Naive B cell (primary cell): ENCODE data around the gene MORN1. TPM values are rescaled to one million over a fixed set of nuclear protein-coding genes. Genes with fewer than 3 reads are reported as not detected.
A peak's percentile ranks its signal among the peaks of the same experiment; 100 is the strongest.

ENCODE experiments used
- ATAC-seq, 2 donors: fragments of 150-1000 bp; cut with Tn5 transposase; 2 replicates each; pipeline ENCODE4 v1.10.0; 2021; ENCODE audit warnings: low read depth in 2 of 2, mild to moderate bottlenecking in 2 of 2, moderate library complexity in 2 of 2
- DNase-seq: peaks from one replicate; pipeline ENCODE4 v3.0.0; 2022
- H3K27ac Mint-ChIP-seq, 6 donors: one replicate each; pipeline ENCODE4 v1.8.0; 2020 to 2022; ENCODE audit warnings: mild to moderate bottlenecking in 6 of 6, mixed read lengths in 6 of 6, moderate library complexity in 5 of 6, inconsistent platforms in 2 of 6
- H3K27me3 Mint-ChIP-seq, 3 donors: one replicate each; pipeline ENCODE4 v1.8.0; 2021 to 2022; ENCODE audit warnings: mixed read lengths in 3 of 3, mild to moderate bottlenecking in 1 of 3
- H3K36me3 Mint-ChIP-seq, 2 donors: one replicate each; pipeline ENCODE4 v1.8.0; 2020 to 2022; ENCODE audit warnings: mixed read lengths in 2 of 2, inconsistent platforms in 1 of 2, mild to moderate bottlenecking in 1 of 2
- H3K4me1 Mint-ChIP-seq, 3 donors: one replicate each; pipeline ENCODE4 v1.8.0; 2020 to 2022; ENCODE audit warnings: mixed read lengths in 3 of 3, inconsistent platforms in 1 of 3, mild to moderate bottlenecking in 1 of 3, moderate library complexity in 1 of 3
- H3K4me3 Mint-ChIP-seq, 8 donors: one replicate each; pipeline ENCODE4 v1.8.0; 2020 to 2022; ENCODE audit warnings: mild to moderate bottlenecking in 8 of 8, mixed read lengths in 8 of 8, moderate library complexity in 8 of 8, inconsistent platforms in 2 of 8
- H3K9me3 Mint-ChIP-seq, 7 donors: one replicate each; pipeline ENCODE4 v1.8.0; 2020 to 2022; ENCODE audit warnings: mixed read lengths in 7 of 7, mild to moderate bottlenecking in 5 of 7, inconsistent platforms in 2 of 7, moderate library complexity in 1 of 7
- polyA plus RNA-seq, 6 donors: library from polyadenylated mRNA; unstranded; fragments of 300-500 nt; fragmentation: Illumina TruSeq; gene quantifications; one replicate each; pipeline ENCODE4 v1.2.3, GENCODE V29; 2021; ENCODE audit warnings: low read depth in 6 of 6

The MORN1 gene
- polyA plus RNA-seq, 6 donors from 2014 or later: 0.29 to 7.1 (median 6.1) TPM

DNA sequence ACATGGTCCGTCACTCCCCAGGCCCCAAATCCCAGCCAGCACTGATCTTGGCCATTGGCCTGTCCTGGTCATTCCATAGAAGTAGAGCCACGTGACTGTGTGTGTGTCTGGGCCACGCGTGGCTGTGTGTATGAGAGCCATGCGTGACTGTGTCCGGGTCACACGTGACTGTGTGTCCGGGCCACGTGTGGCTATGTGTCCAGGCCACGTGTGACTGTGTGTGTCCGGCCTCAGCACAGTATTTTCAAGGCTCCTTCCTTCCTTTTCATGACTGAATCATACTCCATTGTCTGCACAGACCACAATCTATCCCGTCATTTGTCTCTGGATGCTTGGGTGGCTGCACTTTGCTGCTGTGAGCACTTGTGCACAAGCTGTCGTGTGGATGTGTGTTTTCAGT is 95.8 kb downstream of the MORN1 start:
- Mint-ChIP-seq H3K27me3 (no peaks in the 10 kb centered on the region), H3K36me3 (no peaks in the 10 kb centered on the region), H3K4me1 (peaks cover 39 to 76% (median 72%) of the 10 kb centered on the region in 3 donors), H3K9me3 (no peaks in the 10 kb centered on the region), H3K4me3 (peak overlapping the region in 1 of 8 donors; percentile 21), H3K27ac (peak overlapping the region in 2 of 6 donors; percentile 64 to 99)
- ATAC-seq (no peak), DNase-seq (no peak)

DNA sequence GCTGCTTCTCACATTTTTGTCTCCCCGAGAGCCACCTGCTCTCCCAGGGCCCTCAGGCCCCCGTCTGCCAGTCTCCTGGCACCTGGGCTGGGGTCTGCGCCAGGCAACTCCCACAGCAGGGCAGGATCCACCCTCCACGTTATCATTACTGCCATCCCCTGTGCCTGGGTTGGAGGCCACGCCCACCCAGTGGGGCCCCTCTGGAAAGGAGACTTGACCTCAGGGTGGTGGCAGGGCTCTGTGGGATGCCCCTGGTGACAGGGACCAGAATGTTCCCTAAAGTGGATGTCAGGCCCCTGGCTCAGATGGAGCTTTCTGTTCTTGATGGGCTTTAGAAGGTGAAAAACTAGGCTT is 96.7 kb downstream of the MORN1 start:
- H3K36me3 Mint-ChIP-seq: no peaks in the 10 kb centered on the region
- H3K4me1 Mint-ChIP-seq: peaks cover 41 to 76% (median 74%) of the 10 kb centered on the region in 3 donors
- peak overlapping the region in 4 of 6 donors; percentile 26 to 99 (median 70) for H3K27ac Mint-ChIP-seq
- ATAC-seq (no peak), DNase-seq (no peak)
- H3K4me3 Mint-ChIP-seq: no peak overlapping the region
- no peaks in the 10 kb centered on the region for H3K27me3 Mint-ChIP-seq
- H3K9me3 Mint-ChIP-seq: no peaks in the 10 kb centered on the region

DNA sequence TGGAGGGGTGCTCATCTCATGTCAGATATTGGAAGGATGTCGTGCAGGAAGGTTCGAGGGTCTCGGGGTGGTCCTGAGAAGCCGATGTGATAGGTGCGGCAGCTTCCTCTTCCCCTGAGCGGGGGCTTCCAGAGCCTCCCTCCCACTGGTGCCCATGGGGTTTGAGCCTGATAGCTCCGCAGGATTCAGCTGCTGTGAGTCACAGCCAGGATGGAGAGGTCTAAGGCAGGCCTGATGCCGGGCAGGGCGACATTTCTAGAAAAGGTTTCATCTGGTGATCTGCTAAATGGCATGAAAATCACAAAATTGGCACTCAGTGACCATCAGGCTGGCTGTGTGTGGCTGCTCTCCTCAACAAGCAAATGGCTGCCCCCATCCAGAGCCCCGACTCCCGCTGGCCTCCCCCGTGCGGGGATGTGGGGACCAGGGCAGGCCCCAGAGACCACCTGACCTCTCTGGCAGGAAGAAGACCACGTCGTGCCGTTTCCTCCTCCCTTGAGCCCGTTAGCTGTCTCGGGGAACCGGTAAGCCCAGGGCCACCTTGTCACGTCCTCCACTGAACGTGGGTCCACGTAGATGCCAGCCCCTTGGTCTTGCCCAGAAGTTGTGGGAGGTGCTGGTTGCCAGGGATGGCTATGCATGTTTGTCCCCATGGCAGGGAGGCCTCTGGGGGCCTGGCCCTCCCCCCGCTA is 97.2 kb downstream of the MORN1 start:
- H3K4me3 Mint-ChIP-seq: peak overlapping the region in 3 of 8 donors; percentile 21 to 66 (median 59)
- H3K36me3 Mint-ChIP-seq: no peaks in the 10 kb centered on the region
- peak overlapping the region in 3 of 6 donors; percentile 75 to 99 (median 84) for H3K27ac Mint-ChIP-seq
- H3K27me3 Mint-ChIP-seq: no peaks in the 10 kb centered on the region
- H3K4me1 Mint-ChIP-seq: peaks cover 45 to 75% (median 72%) of the 10 kb centered on the region in 3 donors
- ATAC-seq: no peak
- no peak for DNase-seq
- H3K9me3 Mint-ChIP-seq: no peaks in the 10 kb centered on the region

DNA sequence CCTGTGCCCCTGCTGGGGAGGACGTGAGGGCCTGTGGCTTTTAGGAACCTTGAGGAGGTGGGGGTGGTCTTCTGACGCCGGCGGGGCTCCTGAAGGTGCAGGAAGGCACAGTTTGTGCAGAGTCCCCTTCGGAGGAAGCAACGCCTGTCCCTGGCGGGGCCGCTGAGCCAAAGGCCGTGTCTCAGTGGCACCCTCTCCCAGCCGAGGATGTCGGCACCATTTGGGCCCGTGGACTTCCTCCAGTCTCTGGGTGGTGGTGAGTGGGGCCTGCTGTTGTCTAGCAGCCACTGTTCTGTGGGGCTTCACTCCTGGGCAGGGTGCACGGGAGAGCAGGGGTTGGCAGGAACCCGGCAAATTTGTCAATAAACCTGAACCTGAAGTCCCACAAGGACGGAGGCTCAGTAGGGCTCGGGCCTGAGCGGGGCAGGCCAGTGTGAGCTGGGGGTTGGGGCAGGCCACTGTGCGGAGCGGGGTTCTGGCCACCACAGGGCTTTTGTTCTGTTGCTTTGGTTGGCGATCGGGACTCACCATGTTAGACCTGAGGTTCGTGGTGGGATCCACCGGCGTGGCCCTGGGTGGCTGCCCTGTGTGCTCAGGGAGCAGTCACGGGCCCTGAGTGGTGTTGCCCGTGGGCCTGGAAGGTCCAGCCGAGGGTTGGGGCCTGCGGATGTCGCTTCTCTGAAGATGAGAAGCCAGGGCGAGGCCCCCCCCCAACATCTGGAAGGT is 98.5 kb downstream of the MORN1 start:
- Mint-ChIP-seq H3K9me3 (no peaks in the 10 kb centered on the region), H3K4me3 (peak overlapping the region in 1 of 8 donors; percentile 43), H3K27ac (peak overlapping the region in 4 of 6 donors; percentile 57 to 99 (median 80)), H3K27me3 (no peaks in the 10 kb centered on the region), H3K36me3 (no peaks in the 10 kb centered on the region), H3K4me1 (peaks cover 42 to 79% (median 71%) of the 10 kb centered on the region in 3 donors)
- no peak for ATAC-seq
- no peak for DNase-seq

DNA sequence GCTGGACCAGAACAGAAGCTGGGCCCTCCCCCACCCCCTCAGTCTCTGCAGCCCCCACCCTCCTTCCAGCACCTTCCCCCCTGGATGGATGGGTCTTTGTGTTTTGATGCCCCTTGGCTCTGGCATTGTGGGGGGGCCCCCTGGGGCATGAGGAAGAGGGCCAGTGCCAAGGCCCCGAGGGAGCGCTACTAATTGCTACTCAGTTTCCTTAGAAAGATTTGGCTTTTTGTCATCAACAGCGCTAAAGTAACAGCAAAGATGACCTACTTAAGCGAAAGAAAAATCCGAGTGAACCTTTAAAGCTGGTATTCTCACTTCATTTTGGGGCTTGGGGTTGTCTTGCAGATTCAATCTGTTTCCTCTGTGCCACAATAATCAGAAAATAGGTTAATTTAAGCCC is 99.8 kb downstream of the MORN1 start:
- peak overlapping the region in 3 of 6 donors; percentile 73 to 99 (median 97) for H3K27ac Mint-ChIP-seq
- H3K4me1 Mint-ChIP-seq: peaks cover 44 to 80% (median 70%) of the 10 kb centered on the region in 3 donors
- DNase-seq (no peak), ATAC-seq (no peak)
- no peaks in the 10 kb centered on the region for H3K27me3 Mint-ChIP-seq
- H3K36me3 Mint-ChIP-seq: no peaks in the 10 kb centered on the region
- H3K9me3 Mint-ChIP-seq: no peaks in the 10 kb centered on the region
- H3K4me3 Mint-ChIP-seq: peak overlapping the region in 7 of 8 donors; percentile 15 to 87 (median 64)

DNA sequence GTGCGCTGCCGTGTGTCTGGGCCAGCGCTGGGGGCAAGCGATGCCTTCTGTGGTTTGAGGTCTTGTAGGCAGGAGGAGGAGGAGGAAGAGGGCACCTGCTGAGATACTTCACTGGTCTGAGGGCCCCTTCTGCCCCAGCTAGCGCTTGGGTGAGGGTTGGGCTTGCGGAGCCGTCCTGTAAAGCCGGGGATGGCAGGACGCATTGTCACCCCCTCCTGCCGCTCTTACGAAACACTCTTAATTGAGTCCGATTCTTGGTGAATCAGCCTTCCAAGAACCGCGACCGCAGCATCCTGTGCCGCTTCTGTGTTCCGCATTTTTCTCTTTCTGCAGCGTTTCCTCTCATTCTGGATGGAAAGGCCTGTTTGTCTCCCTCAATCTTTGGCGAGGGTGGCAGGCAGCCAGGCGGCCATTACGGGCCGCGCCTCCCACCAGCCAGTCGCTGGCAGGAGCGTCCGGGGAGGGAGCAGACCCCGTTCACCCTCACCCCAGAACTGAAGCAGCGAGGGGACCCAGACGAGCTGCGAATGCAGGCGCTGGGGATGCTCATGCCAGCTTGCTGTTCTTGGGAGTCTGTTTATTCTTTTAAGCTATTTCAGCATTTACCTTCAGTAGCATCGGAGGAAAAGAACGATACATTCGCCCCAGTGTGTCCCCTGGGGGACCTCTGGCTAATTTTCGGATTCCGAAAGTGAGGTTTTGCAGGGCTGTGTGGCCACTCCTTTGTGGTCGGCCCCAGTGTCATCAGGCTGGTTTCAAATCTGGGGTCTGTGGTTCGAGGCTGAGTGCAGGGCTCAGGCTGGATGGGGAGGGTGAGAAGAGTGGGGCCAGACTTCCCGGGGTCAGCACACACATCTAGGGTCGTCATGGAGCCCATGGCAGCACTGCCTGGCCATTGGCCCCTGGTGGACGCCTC is 100.5 kb downstream of the MORN1 start:
- ATAC-seq: peak; percentile 82 to 86
- H3K36me3 Mint-ChIP-seq: no peaks in the 10 kb centered on the region
- H3K27ac Mint-ChIP-seq: peak overlapping the region; percentile 85 to 99 (median 98)
- peaks cover 43 to 82% (median 65%) of the 10 kb centered on the region in 3 donors for H3K4me1 Mint-ChIP-seq
- peak; percentile 85 for DNase-seq
- H3K9me3 Mint-ChIP-seq: no peaks in the 10 kb centered on the region
- no peaks in the 10 kb centered on the region for H3K27me3 Mint-ChIP-seq
- H3K4me3 Mint-ChIP-seq: peak overlapping the region; percentile 74 to 92 (median 88)

DNA sequence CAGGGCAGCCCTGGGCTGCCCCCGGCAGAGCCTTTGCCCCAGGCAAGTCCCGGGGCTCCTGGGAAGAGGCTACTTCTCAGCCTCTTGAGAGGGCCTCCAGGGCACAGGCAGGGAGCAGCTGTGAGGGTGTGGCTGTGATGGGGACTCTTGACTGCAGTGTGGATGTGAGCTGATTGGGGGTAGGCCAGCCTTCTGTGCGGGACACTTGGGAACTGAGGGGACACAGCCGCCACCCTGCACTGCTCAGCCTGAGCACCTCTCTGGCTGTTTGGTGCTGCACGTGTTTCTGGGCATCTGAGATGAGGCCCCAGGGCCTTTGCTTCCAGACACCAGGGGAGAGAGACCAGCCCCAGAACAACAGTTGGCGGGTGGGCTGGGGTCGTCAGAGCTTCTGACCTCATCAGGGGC is 101.2 kb downstream of the MORN1 start:
- Mint-ChIP-seq H3K4me1 (peaks cover 43 to 77% (median 62%) of the 10 kb centered on the region in 3 donors), H3K27ac (peak overlapping the region; percentile 42 to 99 (median 98)), H3K4me3 (peak overlapping the region; percentile 74 to 92 (median 88)), H3K9me3 (no peaks in the 10 kb centered on the region), H3K36me3 (no peaks in the 10 kb centered on the region), H3K27me3 (no peaks in the 10 kb centered on the region)
- no peak for DNase-seq
- ATAC-seq: no peak

DNA sequence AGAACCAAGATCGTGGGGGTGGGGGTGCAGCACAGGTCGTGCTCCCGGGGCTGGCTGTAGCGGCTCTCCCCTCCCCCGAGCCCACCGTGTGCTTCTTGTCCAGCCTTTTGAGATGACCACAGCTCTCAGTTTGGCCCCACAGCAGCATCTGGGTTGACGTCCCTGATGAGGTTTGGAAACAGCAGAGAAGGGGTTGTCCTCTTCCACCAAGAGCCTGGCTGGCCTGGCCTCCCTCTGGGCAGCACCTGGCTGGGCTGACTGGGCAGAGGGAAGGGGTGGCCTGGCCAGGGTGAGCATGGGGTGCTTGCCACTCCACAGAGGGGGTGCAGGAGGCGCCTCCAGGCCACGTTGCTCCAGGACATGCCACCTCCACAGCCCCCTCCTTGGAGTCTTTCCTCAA is 101.7 kb downstream of the MORN1 start:
- no peaks in the 10 kb centered on the region for H3K9me3 Mint-ChIP-seq
- H3K36me3 Mint-ChIP-seq: no peaks in the 10 kb centered on the region
- peak overlapping the region in 4 of 6 donors; percentile 42 to 99 (median 92) for H3K27ac Mint-ChIP-seq
- peak overlapping the region in 7 of 8 donors; percentile 74 to 92 (median 87) for H3K4me3 Mint-ChIP-seq
- DNase-seq (no peak), ATAC-seq (no peak)
- peaks cover 43 to 74% (median 62%) of the 10 kb centered on the region in 3 donors for H3K4me1 Mint-ChIP-seq
- no peaks in the 10 kb centered on the region for H3K27me3 Mint-ChIP-seq

DNA sequence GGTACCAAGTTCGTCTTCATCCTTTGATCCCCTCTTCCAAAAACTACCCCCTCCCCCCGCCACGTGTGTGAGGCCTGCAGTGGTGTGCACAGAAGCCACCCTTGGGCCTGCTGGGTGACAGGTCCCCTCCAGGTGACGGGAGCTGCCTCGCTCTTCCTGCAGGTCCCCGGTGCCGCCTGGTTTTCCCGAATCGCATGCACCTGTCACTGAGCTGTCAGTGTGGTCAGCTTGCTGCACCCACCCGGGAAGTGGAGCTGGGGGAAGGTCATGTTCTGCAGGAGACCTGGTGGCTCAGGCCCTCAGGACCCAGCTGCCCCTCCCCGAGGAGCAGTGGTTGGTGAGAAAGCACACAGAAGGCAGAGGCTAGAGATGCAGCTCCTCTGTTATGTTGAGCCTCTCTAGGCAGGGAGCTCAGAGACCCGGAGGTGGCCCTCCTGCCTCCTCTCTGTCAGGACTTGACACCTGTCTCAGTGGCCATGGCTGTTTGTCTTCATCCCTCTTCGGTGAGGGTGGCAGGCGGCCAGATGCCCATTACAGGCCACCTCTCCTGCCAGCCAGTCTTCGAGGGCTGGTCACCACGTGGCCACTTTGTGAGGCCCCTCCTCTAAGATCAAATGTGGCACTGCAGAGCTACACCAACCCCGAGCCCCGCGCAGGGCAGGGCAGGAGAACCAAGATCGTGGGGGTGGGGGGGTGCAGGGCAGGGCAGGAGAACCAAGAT is 102.4 kb downstream of the MORN1 start:
- DNase-seq (no peak), ATAC-seq (no peak)
- Mint-ChIP-seq H3K4me3 (peak overlapping the region in 3 of 8 donors; percentile 59 to 87 (median 72)), H3K27ac (peak overlapping the region in 4 of 6 donors; percentile 26 to 99 (median 56)), H3K9me3 (no peaks in the 10 kb centered on the region), H3K36me3 (no peaks in the 10 kb centered on the region), H3K27me3 (no peaks in the 10 kb centered on the region), H3K4me1 (peaks cover 45 to 68% (median 59%) of the 10 kb centered on the region in 3 donors)

DNA sequence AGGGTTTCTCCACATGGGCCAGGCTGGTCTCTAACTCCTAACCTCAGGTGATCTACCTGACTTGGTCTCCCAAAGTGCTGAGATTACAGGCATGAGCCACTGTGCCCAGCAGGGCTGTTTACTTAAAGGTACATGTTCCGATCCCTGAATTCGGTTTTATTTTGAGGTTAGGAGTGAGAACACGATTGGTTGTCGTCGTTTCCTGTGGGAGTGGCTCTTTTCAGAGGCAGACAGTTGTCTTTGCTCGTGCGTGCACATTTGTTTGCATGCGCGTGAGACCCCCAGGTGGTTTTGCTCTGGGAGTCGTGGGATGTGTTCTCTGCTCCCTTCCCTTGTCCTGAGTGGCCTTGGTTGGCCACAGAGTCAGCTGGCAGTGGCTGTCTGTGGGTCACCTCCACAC is 103.0 kb downstream of the MORN1 start:
- H3K4me3 Mint-ChIP-seq: peak overlapping the region in 3 of 8 donors; percentile 20 to 59 (median 36)
- DNase-seq: no peak
- no peaks in the 10 kb centered on the region for H3K36me3 Mint-ChIP-seq
- no peak for ATAC-seq
- H3K9me3 Mint-ChIP-seq: no peaks in the 10 kb centered on the region
- H3K27me3 Mint-ChIP-seq: no peaks in the 10 kb centered on the region
- peaks cover 39 to 61% (median 52%) of the 10 kb centered on the region in 3 donors for H3K4me1 Mint-ChIP-seq
- H3K27ac Mint-ChIP-seq: peak overlapping the region in 2 of 6 donors; percentile 24 to 99

DNA sequence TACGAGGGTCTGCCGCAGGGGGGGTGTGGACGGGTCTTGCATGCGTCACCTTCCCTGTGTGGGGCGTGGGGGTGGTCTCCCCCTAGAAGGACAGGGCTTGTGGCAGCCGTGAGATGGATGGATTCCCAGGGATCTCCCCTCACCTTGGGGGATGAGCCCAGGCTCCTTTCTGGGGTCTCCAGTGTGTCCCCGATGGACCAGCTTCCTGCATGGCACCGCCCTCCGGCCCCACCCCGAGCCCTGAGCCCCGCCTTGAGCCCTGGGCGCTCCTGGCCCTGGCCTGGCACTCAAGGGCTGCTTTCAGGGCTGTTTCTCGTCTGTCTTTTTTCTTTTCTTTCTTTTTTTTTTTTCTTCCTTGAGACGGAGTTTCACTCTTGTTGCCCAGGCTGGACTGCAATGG is 103.7 kb downstream of the MORN1 start:
- H3K9me3 Mint-ChIP-seq: no peaks in the 10 kb centered on the region
- DNase-seq (no peak), ATAC-seq (no peak)
- H3K27me3 Mint-ChIP-seq: no peaks in the 10 kb centered on the region
- peaks cover 35 to 58% (median 49%) of the 10 kb centered on the region in 3 donors for H3K4me1 Mint-ChIP-seq
- peak overlapping the region in 2 of 6 donors; percentile 60 to 99 for H3K27ac Mint-ChIP-seq
- H3K4me3 Mint-ChIP-seq: peak overlapping the region in 1 of 8 donors; percentile 20
- no peaks in the 10 kb centered on the region for H3K36me3 Mint-ChIP-seq

DNA sequence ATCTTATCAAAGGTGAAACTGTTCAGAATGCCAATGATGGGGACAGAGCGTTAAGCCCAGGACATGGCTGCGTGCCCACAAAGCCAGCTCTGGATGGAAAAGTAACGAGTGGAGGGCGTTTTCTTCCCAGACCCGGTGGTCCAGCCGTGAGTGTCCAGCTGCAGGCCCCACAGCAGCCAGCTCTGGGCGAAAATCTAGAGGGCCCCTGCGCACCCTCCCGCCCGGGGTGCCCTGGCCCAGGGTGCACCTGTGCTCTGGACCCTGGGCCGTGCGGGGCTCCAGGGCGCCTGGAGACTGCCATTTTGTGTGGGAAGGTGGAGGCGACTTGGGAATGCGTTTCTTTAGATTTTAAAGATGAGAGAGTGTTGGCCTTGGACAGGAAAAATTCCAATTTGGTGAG is 104.4 kb downstream of the MORN1 start:
- peak overlapping the region in 3 of 6 donors; percentile 30 to 75 (median 38) for H3K27ac Mint-ChIP-seq
- no peaks in the 10 kb centered on the region for H3K27me3 Mint-ChIP-seq
- H3K4me3 Mint-ChIP-seq: peak overlapping the region in 4 of 8 donors; percentile 44 to 89 (median 46)
- no peaks in the 10 kb centered on the region for H3K36me3 Mint-ChIP-seq
- DNase-seq (no peak), ATAC-seq (no peak)
- peaks cover 30 to 53% (median 42%) of the 10 kb centered on the region in 3 donors for H3K4me1 Mint-ChIP-seq
- no peaks in the 10 kb centered on the region for H3K9me3 Mint-ChIP-seq
